Measurements from ENCODE around the gene SLC39A12. TPM values are rescaled to one million over a fixed set of nuclear protein-coding genes. Genes with fewer than 3 reads are reported as not detected.
A peak's percentile ranks its signal among the peaks of the same experiment; 100 is the strongest.

Gene SLC39A12
- total and polyA plus RNA-seq, 10 of the 15 experiments (the other 5 are each of a cell fraction or from before 2014, with no cell fraction given) = 0.47 to 1.5 (median 0.68) TPM; not detected in 1

DNA sequence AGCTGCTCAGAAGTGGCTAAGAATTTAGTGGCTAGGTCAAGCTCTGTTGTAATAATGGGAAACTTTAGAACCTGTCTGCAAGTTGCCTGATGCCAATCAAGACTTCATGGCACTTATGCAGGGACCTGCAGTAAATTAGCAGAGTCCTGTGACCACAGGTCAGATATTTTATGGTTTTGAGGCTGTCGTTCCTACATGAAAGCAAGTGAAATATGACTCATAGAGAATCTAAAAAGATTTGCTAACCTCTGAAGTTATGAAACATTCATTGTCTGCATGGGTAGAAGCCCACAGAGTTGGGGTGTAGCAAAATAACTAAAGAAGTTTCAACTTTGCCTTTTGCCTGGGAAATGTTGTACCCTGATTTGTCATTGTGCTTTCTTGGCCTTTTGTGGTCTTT is 32.3 kb downstream of the SLC39A12 start (continued):
- TF ChIP-seq, protein P1, sequence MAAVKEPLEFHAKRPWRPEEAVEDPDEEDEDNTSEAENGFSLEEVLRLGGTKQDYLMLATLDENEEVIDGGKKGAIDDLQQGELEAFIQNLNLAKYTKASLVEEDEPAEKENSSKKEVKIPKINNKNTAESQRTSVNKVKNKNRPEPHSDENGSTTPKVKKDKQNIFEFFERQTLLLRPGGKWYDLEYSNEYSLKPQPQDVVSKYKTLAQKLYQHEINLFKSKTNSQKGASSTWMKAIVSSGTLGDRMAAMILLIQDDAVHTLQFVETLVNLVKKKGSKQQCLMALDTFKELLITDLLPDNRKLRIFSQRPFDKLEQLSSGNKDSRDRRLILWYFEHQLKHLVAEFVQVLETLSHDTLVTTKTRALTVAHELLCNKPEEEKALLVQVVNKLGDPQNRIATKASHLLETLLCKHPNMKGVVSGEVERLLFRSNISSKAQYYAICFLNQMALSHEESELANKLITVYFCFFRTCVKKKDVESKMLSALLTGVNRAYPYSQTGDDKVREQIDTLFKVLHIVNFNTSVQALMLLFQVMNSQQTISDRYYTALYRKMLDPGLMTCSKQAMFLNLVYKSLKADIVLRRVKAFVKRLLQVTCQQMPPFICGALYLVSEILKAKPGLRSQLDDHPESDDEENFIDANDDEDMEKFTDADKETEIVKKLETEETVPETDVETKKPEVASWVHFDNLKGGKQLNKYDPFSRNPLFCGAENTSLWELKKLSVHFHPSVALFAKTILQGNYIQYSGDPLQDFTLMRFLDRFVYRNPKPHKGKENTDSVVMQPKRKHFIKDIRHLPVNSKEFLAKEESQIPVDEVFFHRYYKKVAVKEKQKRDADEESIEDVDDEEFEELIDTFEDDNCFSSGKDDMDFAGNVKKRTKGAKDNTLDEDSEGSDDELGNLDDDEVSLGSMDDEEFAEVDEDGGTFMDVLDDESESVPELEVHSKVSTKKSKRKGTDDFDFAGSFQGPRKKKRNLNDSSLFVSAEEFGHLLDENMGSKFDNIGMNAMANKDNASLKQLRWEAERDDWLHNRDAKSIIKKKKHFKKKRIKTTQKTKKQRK (IDR thresholded peaks at IDR 0.05; ENCODE audit: low read depth, low read length) = no peak
- TF ChIP-seq BCL3 (IDR thresholded peaks at IDR 0.05; ENCODE audit: borderline replicate concordance, insufficient read depth, low read depth, low read length, poor library complexity, severe bottlenecking) (no peak), HDAC2 (IDR thresholded peaks at IDR 0.05) (no peak), IKZF1 (conservative IDR thresholded peaks at IDR 0.05) (peak; percentile 86), TCF12 (IDR thresholded peaks at IDR 0.05; ENCODE audit: low read depth, low read length) (no peak), POLR2AphosphoS5 (IDR thresholded peaks at IDR 0.05; ENCODE audit: low read length) (no peak), RAD21 (IDR thresholded peaks at IDR 0.05; ENCODE audit: insufficient read depth, low read depth, low read length) (no peak), BCLAF1 (IDR thresholded peaks at IDR 0.05) (no peak), ATF7 (IDR thresholded peaks at IDR 0.05; ENCODE audit: low read depth) (peak; percentile 80), USF2 (IDR thresholded peaks at IDR 0.05; ENCODE audit: borderline replicate concordance, low read depth, low read length) (no peak), NBN (IDR thresholded peaks at IDR 0.05) (no peak; the same call in 1 of the 2 replicates)
- TF ChIP-seq, protein P2, sequence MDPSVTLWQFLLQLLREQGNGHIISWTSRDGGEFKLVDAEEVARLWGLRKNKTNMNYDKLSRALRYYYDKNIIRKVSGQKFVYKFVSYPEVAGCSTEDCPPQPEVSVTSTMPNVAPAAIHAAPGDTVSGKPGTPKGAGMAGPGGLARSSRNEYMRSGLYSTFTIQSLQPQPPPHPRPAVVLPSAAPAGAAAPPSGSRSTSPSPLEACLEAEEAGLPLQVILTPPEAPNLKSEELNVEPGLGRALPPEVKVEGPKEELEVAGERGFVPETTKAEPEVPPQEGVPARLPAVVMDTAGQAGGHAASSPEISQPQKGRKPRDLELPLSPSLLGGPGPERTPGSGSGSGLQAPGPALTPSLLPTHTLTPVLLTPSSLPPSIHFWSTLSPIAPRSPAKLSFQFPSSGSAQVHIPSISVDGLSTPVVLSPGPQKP (IDR thresholded peaks at IDR 0.05; ENCODE audit: low read depth, low read length) = no peak
- TF ChIP-seq, protein P3, sequence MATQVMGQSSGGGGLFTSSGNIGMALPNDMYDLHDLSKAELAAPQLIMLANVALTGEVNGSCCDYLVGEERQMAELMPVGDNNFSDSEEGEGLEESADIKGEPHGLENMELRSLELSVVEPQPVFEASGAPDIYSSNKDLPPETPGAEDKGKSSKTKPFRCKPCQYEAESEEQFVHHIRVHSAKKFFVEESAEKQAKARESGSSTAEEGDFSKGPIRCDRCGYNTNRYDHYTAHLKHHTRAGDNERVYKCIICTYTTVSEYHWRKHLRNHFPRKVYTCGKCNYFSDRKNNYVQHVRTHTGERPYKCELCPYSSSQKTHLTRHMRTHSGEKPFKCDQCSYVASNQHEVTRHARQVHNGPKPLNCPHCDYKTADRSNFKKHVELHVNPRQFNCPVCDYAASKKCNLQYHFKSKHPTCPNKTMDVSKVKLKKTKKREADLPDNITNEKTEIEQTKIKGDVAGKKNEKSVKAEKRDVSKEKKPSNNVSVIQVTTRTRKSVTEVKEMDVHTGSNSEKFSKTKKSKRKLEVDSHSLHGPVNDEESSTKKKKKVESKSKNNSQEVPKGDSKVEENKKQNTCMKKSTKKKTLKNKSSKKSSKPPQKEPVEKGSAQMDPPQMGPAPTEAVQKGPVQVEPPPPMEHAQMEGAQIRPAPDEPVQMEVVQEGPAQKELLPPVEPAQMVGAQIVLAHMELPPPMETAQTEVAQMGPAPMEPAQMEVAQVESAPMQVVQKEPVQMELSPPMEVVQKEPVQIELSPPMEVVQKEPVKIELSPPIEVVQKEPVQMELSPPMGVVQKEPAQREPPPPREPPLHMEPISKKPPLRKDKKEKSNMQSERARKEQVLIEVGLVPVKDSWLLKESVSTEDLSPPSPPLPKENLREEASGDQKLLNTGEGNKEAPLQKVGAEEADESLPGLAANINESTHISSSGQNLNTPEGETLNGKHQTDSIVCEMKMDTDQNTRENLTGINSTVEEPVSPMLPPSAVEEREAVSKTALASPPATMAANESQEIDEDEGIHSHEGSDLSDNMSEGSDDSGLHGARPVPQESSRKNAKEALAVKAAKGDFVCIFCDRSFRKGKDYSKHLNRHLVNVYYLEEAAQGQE (IDR thresholded peaks at IDR 0.05; ENCODE audit: low read depth, low read length) = no peak
